NCI-H2196 (cell line): ENCODE measurements around the gene ERBB4.

ENCODE experiments used
- DNase-seq: peaks from one replicate; lab custom pipeline; 2025; ENCODE audit not compliant: unreplicated experiment; lab: John Stamatoyannopoulos, UW

ERBB4 gene

GRCh38 chr2:211944572-211944971, 594.0 kb downstream of the ERBB4 start:
- DNase-seq, result no peak

GRCh38 chr2:211942153-211942552, 596.4 kb downstream of the ERBB4 start:
- no peak for DNase-seq

- no peak for DNase-seq
These were observed 597.3 kb downstream of the ERBB4 start for GRCh38 chr2:211941216-211941747.

- no peak for DNase-seq
These were observed 599.4 kb downstream of the ERBB4 start for GRCh38 chr2:211939177-211939576.

GRCh38 chr2:211934811-211935210, 603.8 kb downstream of the ERBB4 start:
- DNase-seq, result no peak

GRCh38 chr2:211931314-211931713, 607.3 kb downstream of the ERBB4 start:
- DNase-seq, result no peak

- no peak for DNase-seq
These were observed 608.3 kb downstream of the ERBB4 start for GRCh38 chr2:211930331-211930730.

- DNase-seq, result no peak
These were observed 610.4 kb downstream of the ERBB4 start for GRCh38 chr2:211928201-211928600.

GRCh38 chr2:211923019-211923418, 615.6 kb downstream of the ERBB4 start:
- DNase-seq, result no peak

- DNase-seq, result no peak
These were observed 634.6 kb downstream of the ERBB4 start for GRCh38 chr2:211903961-211904360.

- no peak for DNase-seq
These were observed 637.3 kb downstream of the ERBB4 start for GRCh38 chr2:211901226-211901846.

GRCh38 chr2:211900518-211900917, 638.1 kb downstream of the ERBB4 start:
- DNase-seq, result no peak

- no peak for DNase-seq
These were observed 638.6 kb downstream of the ERBB4 start for GRCh38 chr2:211900000-211900399.

GRCh38 chr2:211898702-211899101, 639.9 kb downstream of the ERBB4 start:
- DNase-seq, result no peak

- no peak for DNase-seq
These were observed 657.2 kb downstream of the ERBB4 start for GRCh38 chr2:211881449-211881848.

GRCh38 chr2:211879323-211879722, 659.3 kb downstream of the ERBB4 start:
- DNase-seq, result no peak

GRCh38 chr2:211877061-211877460, 661.5 kb downstream of the ERBB4 start:
- no peak for DNase-seq

GRCh38 chr2:211875488-211875887, 663.1 kb downstream of the ERBB4 start:
- no peak for DNase-seq

GRCh38 chr2:211868996-211869533, 669.5 kb downstream of the ERBB4 start:
- no peak for DNase-seq

- DNase-seq, result no peak
These were observed 670.7 kb downstream of the ERBB4 start for GRCh38 chr2:211867845-211868451.

- DNase-seq, result no peak
These were observed 674.3 kb downstream of the ERBB4 start for GRCh38 chr2:211864328-211864727.

- no peak for DNase-seq
These were observed 678.4 kb downstream of the ERBB4 start for GRCh38 chr2:211860224-211860623.
